RWPE2 (cell line): ENCODE data around the gene PDE4A.

Experiments used
- ATAC-seq: fragments of 200-7000 bp; cut with Tn5 transposase; 3 replicates; pipeline ENCODE4 v1.9.1; 2021; ENCODE audit warnings: low read depth
- DNase-seq: peaks from one replicate; pipeline ENCODE4 v3.0.0-alpha.2; 2020; ENCODE audit warnings: low spot score
- H3K27ac ChIP-seq: fragments of 450-650 bp; 2 replicates; pipeline ENCODE4 v1.5.1; 2017; ENCODE audit warnings: mild to moderate bottlenecking; ENCODE audit not compliant: poor library complexity, severe bottlenecking
- H3K27me3 ChIP-seq: fragments of 250-450 bp; sonication (Bioruptor Pico); 2 replicates; pipeline ENCODE4 v1.5.1; 2021; ENCODE audit warnings: mild to moderate bottlenecking, moderate library complexity; ENCODE audit not compliant: insufficient read depth, poor library complexity, severe bottlenecking
- H3K36me3 ChIP-seq: fragments of 250-450 bp; sonication (Bioruptor Pico); 2 replicates; pipeline ENCODE4 v1.5.1; 2020; ENCODE audit warnings: low read depth, mild to moderate bottlenecking, moderate library complexity
- H3K4me1 ChIP-seq: fragments of 250-450 bp; sonication (Bioruptor Pico); 2 replicates; pipeline ENCODE4 v1.5.1; 2021; ENCODE audit warnings: mild to moderate bottlenecking, moderate library complexity; ENCODE audit not compliant: insufficient read depth, poor library complexity, severe bottlenecking
- H3K4me3 ChIP-seq: fragments of 250-450 bp; sonication (Bioruptor Pico); 2 replicates; pipeline ENCODE4 v1.5.1; 2021; ENCODE audit warnings: mild to moderate bottlenecking, moderate library complexity; ENCODE audit not compliant: severe bottlenecking
- H3K9me3 ChIP-seq: fragments of 250-450 bp; sonication (Bioruptor Pico); 2 replicates; pipeline ENCODE4 v1.5.1; 2021; ENCODE audit warnings: mild to moderate bottlenecking, moderate library complexity; ENCODE audit not compliant: severe bottlenecking
- CTCF ChIP-seq: fragments of 450-650 bp; IDR thresholded peaks from one replicate; pipeline ENCODE4 v1.5.1; 2017; ENCODE audit warnings: mild to moderate bottlenecking, moderate library complexity; ENCODE audit not compliant: poor library complexity, severe bottlenecking

PDE4A gene

DNA sequence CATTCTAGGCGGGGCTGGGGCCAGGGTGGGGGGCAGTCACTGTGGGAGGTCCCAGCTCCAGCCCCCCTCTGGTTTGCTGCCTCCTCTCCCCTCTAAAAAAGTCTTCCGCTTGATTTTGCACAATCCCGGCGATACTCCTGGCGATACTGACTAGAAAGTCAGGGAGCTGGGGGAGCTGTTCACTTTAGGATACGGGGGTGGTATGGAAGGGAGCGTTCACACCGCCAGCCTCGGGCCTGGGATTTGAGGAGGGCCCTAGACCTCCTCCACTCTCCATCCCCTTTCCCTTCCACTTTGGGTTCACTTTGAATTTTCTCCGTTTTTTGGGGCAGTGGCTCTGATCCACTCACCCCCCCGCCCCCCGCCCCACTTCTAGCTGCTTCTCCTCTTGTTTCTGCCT is 47.8 kb downstream of the PDE4A start:
- no peak overlapping the region for H3K4me3 ChIP-seq
- H3K27me3 ChIP-seq = no peaks in the 10 kb centered on the region
- H3K27ac ChIP-seq = no peak overlapping the region
- ATAC-seq (no peak), DNase-seq (no peak)
- TF ChIP-seq CTCF = no peak
- H3K36me3 ChIP-seq = no peaks in the 10 kb centered on the region
- H3K9me3 ChIP-seq = no peaks in the 10 kb centered on the region
- no peaks in the 10 kb centered on the region for H3K4me1 ChIP-seq

- Histone ChIP-seq H3K9me3 (no peaks in the 10 kb centered on the region), H3K27ac (no peak overlapping the region), H3K4me1 (no peaks in the 10 kb centered on the region), H3K4me3 (no peak overlapping the region), H3K36me3 (no peaks in the 10 kb centered on the region), H3K27me3 (no peaks in the 10 kb centered on the region)
- ATAC-seq (peak; percentile 58; the same call in 1 of the 3 replicates), DNase-seq (no peak)
- peak; percentile 59 for TF ChIP-seq CTCF
These were observed 51.6 kb downstream of the PDE4A start for GRCh38 chr19:10471909-10472308.

GRCh38 chr19:10473192-10473591 is 52.9 kb downstream of the PDE4A start:
- no peak for TF ChIP-seq CTCF

DNA sequence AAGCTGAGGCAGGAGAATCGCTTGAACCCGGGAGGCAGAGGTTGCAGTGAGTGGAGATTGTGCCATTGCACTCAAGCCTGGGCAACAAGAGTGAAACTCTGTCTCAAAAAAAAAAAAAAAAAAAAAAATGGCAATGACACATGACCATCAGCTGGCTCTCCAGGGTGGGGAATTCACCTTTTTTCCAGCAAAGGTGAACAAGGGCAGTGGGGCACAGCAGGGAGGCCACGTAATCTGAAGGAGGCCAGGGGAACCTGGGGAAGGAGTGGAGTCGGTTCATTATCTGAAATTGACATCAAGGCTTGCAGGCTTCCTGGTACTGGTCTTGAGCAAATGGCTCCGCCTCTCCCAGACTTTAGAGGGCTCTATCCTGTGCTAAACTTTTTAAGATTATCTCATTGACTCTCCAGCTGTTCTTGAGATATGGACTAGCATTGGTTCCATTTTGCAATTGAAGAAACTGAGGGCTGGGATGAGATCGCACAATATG is 54.7 kb downstream of the PDE4A start:
- no peak overlapping the region for H3K27ac ChIP-seq
- no peaks in the 10 kb centered on the region for H3K4me1 ChIP-seq
- H3K27me3 ChIP-seq = no peaks in the 10 kb centered on the region
- DNase-seq (no peak), ATAC-seq (no peak)
- no peak for TF ChIP-seq CTCF
- no peak overlapping the region for H3K4me3 ChIP-seq
- no peaks in the 10 kb centered on the region for H3K9me3 ChIP-seq
- H3K36me3 ChIP-seq = no peaks in the 10 kb centered on the region

More at GRCh38 chr19:10473192-10473591, 52.9 kb downstream of the PDE4A start:
- Histone ChIP-seq H3K4me1 (no peaks in the 10 kb centered on the region), H3K36me3 (no peaks in the 10 kb centered on the region), H3K27me3 (no peaks in the 10 kb centered on the region), H3K9me3 (no peaks in the 10 kb centered on the region), H3K4me3 (no peak overlapping the region), H3K27ac (no peak overlapping the region)
- DNase-seq = no peak
- ATAC-seq = no peak

- Histone ChIP-seq H3K27me3 (no peaks in the 10 kb centered on the region), H3K9me3 (no peaks in the 10 kb centered on the region), H3K4me1 (no peaks in the 10 kb centered on the region), H3K4me3 (no peak overlapping the region), H3K36me3 (no peaks in the 10 kb centered on the region), H3K27ac (no peak overlapping the region)
- TF ChIP-seq CTCF = no peak
- ATAC-seq (no peak), DNase-seq (no peak)
These were observed 58.1 kb downstream of the PDE4A start for GRCh38 chr19:10478476-10478875.
